Suppressor macrophage treated with lipopolysaccharide for 1 hour (primary cell): Measurements from ENCODE around the gene ZNF383.
"Not testable (repeated sequence)": the region's sequence is repeated elsewhere in the genome, so short reads cannot be mapped to it uniquely, and the experiment has no call there.

ENCODE experiments used
- DNase-seq, 3 donors: peaks; one replicate each; pipeline ENCODE4 v3.0.0-alpha.2; 2020 to 2022

The ZNF383 gene

DNA sequence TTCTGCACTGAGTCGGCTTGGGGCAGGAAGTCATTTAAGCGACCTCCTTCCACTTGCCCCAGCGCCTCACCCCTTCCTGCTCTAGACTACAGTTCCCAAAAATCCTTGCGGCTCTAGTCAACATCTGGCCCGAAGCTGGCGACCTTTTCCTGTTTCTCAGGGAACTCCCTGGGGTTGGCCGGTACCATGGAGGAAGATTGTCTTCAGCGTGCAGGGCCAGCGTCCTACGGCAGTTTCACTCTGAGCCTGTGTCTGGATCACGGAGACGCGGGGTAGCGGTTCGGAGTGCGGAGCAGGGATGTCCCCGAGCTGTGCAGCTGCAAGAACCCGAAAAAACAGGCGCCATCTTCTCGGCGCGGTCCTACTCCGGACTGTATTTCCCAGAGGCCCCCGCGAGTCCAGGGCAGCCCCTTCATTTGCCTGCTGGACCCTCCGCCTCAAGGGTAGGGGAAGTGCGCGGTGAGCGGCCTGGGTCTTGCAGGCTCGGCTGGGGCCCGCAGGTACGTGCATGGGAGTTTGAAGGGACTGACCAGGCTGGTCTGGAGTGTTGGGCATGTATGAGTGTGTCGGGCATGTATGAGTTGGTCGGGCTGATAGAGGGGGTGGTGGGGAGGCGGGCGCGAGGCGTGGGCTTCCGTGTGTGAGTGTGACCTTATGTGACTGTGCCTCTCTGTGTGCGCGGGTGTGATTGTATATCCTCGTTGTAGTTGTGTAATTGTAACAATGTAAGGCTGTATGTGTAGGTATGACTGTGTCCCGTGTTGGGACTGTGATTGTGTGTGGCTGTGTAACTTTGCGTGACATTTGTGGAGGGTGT, at the start of gene ZNF383:
ZNF383 (plus strand) TSS at position 440 of the 817 bp plus-strand sequence. CDS start 12,240 bp downstream, outside the sequence.
- peak; percentile 89 to 90 (median 89) for DNase-seq

DNA sequence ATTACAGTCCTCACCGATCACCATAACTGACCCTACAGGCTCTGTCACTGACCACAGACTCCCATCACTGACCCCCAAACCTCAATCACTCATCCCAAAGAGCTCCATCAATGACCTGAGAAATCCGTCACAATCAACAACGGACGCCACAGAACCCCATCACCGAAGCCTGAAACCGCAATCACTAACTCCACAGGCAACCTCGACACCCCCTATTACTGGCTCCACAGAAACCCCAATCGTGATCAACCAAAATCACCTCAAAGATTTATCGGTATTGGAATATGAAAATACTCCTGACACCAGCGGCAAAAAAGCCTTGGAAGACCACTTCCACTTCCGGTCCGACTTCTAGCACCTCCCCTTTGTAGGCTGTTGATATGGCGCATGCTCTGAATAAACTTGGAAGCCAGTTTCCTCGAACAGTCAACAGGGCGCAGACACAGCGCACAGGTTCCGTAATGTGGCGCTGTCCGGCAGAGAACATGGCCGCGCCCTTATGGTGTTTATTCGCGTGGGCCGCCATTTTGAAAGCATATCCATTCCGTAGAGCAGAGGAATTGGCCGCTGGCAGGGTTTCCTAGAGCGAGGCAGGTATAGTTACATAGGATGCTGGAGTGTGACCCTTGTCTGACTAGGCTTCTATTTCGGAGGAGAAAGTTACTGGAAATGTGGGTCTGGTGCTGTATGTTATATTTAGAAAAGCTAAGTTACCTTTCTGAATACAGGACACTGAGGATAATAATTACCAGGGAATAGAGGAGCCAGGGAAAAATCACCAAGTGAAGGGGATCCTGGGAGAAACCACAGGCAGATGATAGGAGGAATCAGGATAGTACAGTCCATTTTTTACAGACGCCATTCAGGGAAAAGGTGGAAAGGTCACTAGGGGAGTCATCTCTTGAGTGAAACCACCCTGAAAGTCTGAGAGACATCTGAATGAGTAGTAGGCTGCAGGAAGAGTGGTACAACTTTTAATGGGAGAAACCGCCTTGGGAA, 45.3 kb upstream of the ZNF383 start, which contains the start of gene ZNF585A:
ZNF585A (minus strand) TSS at position 328 of the 999 bp plus-strand sequence. CDS start 2,785 bp downstream, outside the sequence.
- peak; percentile 94 to 98 (median 98) for DNase-seq

DNA sequence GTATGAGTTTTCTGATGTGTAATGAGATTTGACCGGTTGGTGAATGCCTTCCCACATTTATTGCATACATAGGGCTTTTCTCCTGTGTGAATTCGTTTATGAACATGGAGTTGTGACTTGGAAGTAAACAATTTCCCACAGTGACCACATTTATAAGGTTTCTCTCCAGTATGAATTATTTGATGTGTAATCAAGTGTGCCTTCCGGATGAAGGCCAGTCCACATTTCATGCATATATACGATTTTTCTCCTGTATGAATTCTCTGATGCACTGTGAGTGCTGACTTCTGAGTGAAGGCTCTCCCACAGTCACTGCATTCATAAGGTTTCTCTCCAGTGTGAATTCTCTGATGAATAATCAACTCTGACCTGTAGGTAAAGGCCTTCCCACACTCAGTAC, 31.9 kb upstream of the ZNF383 start:
- DNase-seq: not testable (repeated sequence)

DNA sequence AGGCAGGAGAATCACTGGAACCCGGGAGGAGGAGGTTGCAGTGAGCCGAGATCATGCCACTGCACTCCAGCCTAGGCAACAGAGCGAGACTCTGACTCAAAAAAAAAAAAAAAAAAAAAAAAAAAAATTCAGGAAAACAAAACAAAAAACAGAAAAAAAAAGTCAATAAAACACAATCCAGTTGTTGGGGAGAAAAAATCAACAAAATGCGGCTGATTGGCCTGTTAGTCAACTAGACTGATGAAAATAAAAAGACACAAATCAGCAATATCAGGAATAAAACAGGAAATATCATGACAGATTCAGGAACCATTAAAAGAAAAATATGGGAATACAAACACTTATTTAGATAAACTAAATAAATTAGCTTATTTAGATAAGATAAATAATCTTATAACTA, 22.8 kb upstream of the ZNF383 start:
- not testable (repeated sequence) for DNase-seq

DNA sequence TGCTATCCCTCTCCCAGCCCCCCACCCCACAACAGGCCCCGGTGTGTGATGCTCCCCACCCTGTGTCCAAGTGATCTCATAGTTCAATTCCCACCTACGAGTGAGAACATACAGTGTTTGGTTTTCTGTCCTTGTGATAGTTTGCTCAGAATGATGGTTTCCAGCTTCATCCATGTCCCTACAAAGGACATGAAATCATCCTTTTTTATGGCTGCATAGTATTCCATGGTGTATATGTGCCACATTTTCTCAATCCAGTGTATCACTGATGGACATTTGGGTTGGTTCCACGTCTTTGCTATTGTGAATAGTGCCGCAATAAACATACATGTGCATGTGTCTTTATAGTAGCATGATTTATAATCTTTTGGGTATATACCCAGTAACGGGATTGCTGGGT, 20.9 kb upstream of the ZNF383 start:
- DNase-seq: not testable (repeated sequence)

DNA sequence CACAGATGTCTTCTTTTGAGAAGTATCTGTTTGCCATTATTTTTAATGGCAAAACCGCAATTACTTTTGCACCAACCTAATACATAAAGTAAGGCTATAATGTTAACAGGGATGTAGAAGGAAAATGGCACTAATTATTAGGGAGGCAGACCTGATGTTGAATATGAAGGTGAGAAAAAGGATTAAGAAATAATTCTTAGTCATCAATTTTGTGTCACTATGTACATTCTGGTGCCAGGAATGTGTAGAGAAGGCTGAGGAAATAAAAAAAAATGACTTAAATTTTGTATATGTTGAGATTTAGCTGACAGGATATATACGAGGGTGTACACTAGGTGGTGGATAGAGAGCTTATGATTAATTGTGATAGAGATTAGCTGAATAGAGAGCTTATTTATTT, 20.2 kb upstream of the ZNF383 start:
- no peak for DNase-seq

DNA sequence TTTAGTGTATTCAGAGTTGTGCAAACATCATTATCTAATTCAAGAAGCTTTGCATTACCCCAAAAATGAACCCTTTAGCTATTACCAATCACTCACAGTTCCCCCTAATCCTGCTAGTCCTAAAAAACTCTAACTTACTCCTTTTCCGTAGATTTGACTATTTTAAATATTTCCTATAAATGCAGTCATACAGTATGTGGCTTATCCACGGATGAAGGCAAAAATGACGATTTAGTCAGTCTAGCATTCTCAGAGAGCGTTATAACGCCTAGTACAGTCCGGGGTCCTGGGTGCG, 587 bp upstream of the ZNF383 start:
- DNase-seq: no peak

DNA sequence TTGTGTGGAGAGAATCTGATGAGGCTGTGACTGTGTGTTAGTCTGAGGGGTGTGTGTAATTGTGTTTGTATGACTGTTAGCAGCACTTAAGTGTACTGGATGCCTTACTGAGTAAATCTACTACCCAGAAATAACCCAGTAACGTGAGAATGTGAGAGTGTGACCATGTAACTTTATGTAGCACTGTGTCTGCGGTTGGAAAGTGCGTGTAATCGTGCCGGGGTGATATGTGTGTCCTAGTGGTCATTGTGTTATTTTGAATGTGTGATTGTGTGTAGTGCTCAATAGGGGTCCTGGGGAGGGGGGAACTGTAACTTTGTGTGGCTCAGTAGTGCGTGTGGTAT, 550 bp downstream of the ZNF383 start:
- peak in 1 of 3 donors; percentile 1 for DNase-seq

DNA sequence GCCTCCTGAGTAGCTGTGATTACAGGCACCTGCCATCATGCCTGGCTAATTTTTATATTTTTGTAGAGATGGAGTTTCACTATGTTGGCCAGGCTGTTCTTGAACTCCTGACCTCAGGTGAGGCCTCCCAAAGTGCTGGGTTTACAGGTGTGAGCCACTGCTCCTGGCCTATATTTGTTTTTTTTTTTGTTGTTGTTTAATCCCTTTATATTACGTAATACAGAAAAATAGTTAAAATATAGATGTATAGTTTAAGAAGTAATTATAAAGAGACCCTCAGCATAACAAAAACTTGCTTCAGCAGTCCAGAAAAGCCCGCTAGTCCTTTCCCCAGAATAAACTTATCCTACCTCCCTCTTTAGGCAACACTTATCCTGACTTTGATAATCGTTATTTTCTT, 2.4 kb downstream of the ZNF383 start:
- no peak for DNase-seq

DNA sequence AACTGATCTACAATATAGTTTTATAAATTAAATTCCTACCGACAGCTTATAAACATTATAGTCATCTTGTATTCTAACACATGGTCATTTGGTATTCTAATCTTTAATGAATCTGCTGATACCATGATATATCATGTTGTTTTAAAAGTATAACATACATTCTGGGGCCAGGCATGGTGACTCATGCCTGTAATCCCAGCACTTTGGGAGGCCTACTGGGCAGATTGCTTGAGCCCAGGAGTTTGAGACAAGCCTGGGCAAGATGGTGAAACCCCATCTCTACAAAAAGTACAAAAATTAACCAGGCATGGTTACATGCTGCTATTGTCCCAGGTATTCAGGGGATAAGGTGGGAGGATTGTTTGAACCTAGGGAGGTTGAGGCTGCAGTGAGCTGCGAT, 3.1 kb downstream of the ZNF383 start:
- no peak for DNase-seq

DNA sequence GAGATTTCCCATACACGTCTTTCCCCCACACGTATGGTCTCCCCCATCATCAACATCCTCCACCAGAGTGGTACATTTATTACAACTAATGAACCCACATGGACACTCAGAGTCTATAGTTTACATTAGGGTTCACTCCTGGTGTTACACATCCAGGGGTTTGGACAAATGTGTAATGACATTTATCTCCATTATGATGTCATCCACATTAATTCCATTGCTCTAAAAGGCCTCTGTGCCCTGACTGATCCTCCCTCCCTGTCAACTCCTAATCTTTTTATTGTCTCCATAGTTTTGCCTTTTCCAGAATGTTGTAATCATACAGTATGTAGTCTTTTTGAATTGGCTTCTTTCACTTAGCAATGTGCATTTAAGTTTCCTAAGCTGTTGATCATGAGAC, 8.2 kb downstream of the ZNF383 start:
- DNase-seq: no peak

DNA sequence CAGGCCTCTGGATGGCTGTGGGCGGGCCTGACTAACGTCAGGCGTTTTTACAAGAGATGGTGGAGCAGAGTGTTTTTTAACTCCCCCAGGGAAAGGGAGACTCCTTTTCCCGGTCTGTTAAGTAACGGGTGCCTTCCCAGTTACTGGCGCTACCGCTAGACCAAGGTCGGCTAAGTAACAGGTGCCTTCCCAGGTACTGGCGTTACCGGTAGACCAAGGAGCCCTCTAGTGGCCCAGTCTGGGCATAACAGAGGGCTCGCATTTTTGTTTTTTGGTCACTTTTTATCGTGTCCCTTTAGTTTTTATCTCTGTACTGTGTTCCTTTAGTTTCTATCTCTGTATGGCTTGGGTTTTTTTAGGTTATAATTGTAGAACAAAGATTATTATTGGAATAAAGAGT, 10.0 kb downstream of the ZNF383 start:
- peak in 2 of 3 donors; percentile 3 to 8 for DNase-seq

DNA sequence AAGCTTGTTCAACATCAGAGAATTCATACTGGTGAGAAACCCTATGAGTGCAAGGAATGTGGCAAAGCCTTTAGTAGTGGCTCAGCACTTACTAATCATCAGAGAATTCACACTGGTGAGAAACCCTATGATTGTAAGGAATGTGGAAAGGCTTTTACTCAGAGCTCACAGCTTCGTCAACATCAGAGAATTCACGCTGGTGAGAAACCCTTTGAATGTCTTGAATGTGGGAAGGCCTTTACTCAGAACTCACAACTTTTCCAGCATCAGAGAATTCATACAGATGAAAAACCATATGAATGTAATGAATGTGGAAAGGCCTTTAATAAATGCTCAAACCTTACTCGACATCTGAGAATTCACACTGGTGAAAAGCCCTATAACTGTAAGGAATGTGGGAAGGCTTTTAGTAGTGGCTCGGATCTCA, 25.2 kb downstream of the ZNF383 start:
- no peak for DNase-seq

DNA sequence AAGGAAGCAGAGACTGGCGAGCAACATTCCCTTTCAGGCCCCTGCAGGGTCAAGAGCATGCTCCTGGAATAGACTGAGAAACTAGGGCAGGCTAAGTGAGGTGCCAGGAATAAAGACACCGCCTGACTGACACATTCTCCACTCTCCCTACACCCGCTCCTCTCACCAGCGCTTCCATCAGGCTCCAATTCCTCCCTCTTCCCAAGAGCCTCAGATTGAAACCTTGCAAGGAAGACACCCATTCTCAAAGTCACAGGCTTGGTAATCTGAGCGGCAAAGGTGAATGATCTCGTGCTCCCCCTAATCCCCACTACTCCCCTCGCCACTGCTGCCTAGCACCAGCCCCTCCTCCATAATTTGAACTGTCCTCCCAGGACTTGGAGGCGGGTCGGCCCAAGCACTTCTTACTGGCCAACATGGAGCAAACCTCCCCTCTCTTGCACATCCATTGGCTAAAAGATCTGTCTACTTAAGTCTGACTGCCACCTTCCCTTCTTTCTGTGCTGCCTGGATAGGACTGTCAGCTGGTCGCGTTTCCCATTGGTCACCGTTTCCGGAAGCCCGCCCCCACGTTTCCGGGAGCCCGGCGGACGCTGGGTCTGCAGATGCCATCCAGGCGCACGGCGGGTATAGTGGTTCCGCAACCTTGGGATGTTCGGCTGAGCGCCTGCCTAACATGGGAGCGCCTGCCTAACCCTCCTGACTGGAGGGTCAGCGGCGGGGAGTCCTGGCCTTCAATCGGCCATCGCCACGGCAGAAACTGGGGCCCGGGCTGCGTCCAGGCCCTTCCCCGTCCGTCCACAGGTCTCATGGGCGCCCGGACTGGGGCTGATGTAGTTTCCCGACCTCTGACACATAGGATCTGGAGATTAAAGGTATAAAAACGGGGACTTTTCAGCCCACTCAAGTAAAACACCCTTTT, 33.6 kb downstream of the ZNF383 start:
- peak in 2 of 3 donors; percentile 19 to 42 for DNase-seq

DNA sequence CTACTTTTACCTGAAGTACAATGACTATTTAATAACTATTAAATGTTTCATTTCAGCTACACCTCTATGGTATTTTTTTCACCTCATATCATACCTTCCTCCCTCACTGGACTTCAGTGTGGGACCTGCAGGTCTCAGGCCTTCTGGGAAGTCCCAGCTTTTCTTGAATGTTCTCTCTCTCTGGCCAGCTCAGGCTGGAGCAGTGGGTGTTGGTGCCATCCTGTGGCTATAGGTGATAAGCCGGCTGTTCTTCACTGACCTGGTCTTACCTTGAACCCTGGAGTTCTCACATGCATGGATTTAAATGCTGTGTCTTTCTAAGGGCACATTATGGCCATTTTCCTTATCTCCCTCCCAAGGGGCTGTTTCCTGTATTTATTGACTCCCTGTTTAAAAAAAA, 45.0 kb downstream of the ZNF383 start:
- not testable (repeated sequence) for DNase-seq

DNA sequence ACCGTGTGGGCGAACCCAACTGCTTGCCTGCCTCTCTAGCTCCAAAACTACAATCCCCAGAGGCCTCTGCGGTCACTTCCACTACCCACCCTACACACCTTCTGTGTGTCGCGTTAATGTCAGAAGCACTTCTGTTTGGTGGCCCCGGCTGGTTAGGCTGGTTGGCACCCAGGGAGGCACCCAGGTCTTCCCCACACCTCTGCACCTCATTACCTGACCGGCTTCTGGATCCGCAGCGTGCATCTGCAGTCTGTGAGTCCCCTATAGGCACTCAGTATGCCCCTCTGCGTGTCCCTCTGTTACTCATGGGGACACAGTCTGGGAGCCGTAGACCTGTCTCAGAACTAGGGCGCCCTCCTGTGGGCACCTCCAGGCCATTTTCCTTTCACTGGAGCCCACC, 49.0 kb downstream of the ZNF383 start:
- not testable (repeated sequence) for DNase-seq

DNA sequence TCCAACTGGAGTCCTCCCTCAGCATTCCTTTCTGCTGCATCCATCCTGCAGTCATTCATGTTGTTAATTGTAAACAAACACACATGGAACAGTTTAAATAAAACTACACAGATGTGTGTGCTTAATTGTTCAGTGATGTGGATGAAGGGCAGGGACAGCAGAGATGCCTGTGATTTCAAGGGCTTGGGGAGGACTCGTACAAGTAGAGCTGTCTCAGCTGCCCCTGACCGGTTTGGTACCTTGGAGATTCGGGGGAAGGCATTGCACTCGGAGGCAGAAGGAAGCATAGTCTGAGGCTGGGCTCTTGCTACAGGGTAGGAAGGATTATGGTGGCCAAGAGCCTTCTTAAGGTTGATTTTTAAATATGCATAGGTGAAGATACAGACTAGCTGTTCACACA, 49.7 kb downstream of the ZNF383 start:
- DNase-seq: not testable (repeated sequence)

DNA sequence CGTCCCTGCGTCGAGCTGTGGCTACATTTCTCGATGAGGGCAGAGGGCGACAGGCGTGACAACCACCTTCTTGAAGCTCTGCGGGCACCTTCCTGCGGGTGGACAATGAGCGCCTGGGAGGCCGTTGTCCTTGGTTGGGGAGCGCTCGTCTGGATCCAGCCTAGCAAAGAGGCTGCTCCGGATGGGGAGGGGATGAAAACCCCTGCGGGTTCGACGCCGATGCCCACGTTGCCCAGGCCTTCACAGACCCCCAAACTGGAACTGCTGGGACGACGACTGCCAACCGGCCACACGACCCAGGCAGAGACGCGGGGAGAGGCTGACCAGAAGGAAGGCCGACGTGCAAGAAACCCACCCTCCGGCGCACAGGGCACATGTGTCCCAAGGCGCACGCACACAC, 62.6 kb downstream of the ZNF383 start:
- not testable (repeated sequence) for DNase-seq

DNA sequence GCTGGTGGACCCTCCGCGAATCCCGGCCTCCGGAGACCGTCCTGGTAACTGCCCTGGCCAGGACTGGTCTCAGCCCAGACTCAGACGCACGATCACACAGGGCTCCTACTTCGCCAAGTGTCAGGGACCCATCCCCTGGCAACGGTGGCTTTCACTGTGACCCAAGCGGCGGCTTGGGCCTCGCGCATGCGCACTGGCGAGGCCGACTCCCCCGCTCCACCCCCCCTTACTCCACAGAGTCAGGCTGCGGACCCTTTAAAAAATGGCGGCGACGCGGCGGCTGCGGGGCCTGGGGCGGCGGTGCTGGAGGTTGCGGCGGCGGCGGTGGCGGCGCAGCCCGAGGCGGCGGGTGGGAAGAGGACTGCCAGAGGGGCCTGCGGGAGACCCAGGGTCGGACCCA, 66.0 kb downstream of the ZNF383 start:
- not testable (repeated sequence) for DNase-seq

DNA sequence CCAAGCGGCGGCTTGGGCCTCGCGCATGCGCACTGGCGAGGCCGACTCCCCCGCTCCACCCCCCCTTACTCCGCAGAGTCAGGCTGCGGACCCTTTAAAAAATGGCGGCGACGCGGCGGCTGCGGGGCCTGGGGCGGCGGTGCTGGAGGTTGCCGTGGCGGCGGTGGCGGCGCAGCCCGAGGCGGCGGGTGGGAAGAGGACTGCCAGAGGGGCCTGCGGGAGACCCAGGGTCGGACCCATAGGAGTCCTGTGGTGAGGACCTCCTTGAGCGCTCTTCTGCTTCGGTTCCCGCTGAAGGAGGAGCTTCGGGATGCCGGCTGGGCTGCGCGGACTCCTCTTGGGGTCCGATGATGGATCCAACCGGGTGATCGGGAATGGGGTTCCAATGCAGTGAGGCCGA, 71.2 kb downstream of the ZNF383 start:
- DNase-seq: not testable (repeated sequence)

DNA sequence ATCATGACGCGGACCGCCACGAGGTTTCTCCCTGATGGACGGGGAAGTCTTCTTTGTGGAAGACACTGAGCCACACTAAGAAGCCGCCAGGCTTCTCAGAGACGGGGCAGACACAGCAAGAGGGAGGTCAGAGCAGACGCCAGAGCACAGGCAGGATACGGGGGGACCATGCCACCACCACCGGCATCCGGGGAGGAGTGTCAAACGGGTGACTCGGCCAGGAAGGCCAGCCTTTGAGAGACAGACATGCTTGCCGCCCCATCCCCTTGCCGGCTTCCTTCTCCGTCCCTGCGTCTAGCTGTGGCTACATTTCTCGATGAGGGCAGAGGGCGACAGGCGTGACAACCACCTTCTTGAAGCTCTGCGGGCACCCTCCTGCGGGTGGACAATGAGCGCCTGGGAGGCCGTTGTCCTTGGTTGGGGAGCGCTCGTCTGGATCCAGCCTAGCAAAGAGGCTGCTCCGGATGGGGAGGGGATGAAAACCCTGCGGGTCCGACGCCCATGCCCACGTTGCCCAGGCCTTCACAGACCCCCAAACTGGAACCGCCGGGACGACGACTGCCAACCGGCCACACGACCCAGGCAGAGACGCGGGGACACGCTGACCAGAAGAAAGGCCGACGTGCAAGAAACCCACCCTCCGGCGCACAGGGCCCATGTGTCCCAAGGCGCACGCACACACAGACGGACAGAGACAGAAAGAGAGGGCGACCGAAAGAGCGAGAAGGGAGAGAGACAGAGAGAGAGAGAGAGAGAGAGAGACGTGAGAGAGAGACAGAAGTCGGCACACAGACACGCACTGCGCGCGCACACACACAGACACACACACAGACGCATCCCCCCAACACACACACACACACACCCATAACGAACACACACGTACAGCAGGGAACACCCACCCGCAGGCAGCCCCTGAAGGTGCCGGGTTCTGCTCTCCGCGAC, 75.3 kb downstream of the ZNF383 start:
- not testable (repeated sequence) for DNase-seq
